OCI-LY3 (cell line): Measurements from ENCODE around the gene TMEM54.

ENCODE experiments used
- H2AFZ ChIP-seq: fragments of 200-600, 300-600 bp; shearing (Covaris generic); 2 replicates; pipeline ENCODE4 v1.6.0; 2014; ENCODE audit warnings: antibody characterized with exemption, low read depth, low read length
- H3K27ac ChIP-seq: fragments of 200-600, 300-600 bp; sonication (generic); 2 replicates; pipeline ENCODE4 v1.5.1; 2014; ENCODE audit warnings: mild to moderate bottlenecking, low read length, moderate library complexity, mixed read lengths
- H3K27me3 ChIP-seq: fragments of 200-600, 300-600 bp; sonication (generic); 2 replicates; pipeline ENCODE4 v1.6.1; 2014; ENCODE audit warnings: low read depth, low read length, mixed read lengths
- H3K36me3 ChIP-seq: fragments of 200-600, 300-600 bp; sonication (generic); replicated peaks from 2 replicates; pipeline ENCODE3; 2014; ENCODE audit warnings: low read depth, low read length, mixed read lengths
- H3K4me1 ChIP-seq: fragments of 300-600, 200-600 bp; sonication (generic); 2 replicates; pipeline ENCODE4 v1.6.1; 2014; ENCODE audit warnings: low read length, mixed read lengths
- H3K4me2 ChIP-seq: fragments of 200-600, 300-600 bp; sonication (generic); 2 replicates; pipeline ENCODE4 v1.6.1; 2014; ENCODE audit warnings: low read length, mixed read lengths
- H3K4me3 ChIP-seq: fragments of 300-600, 200-600 bp; sonication (generic); 2 replicates; pipeline ENCODE4 v1.5.1; 2014; ENCODE audit warnings: antibody characterized with exemption, mild to moderate bottlenecking, low read length, moderate library complexity
- H3K79me2 ChIP-seq: fragments of 300-600, 200-600 bp; shearing (Covaris generic); 2 replicates; pipeline ENCODE4 v1.6.1; 2014; ENCODE audit warnings: mild to moderate bottlenecking, low read length, mixed read lengths
- H3K9ac ChIP-seq: fragments of 300-600, 200-600 bp; shearing (Covaris generic); 2 replicates; pipeline ENCODE4 v1.6.0; 2014; ENCODE audit warnings: mild to moderate bottlenecking, low read length, moderate library complexity
- H3K9me3 ChIP-seq: fragments of 200-600, 300-600 bp; shearing (Covaris generic); 2 replicates; pipeline ENCODE4 v1.6.1; 2014; ENCODE audit warnings: low read length, mixed read lengths; ENCODE audit not compliant: insufficient read depth
- H4K20me1 ChIP-seq: fragments of 200-600, 300-600 bp; sonication (generic); 2 replicates; pipeline ENCODE4 v1.6.1; 2016; ENCODE audit warnings: low read length, mixed read lengths; ENCODE audit not compliant: insufficient read depth
- CTCF ChIP-seq: fragments of 200-600, 300-600 bp; sonication (generic); IDR thresholded peaks from 2 replicates; pipeline ENCODE4 v1.5.1; 2014; ENCODE audit warnings: antibody characterized with exemption, low read length, low read depth
- EZH2phosphoT487 ChIP-seq: fragments of 200-600 bp; shearing (Covaris generic); IDR thresholded peaks from 2 replicates; pipeline ENCODE4 v1.6.1; 2018; ENCODE audit warnings: antibody characterized with exemption, mixed run types, low read depth

TMEM54 gene

GRCh38 chr1:32947669-32948389 lies 46.6 kb upstream of the TMEM54 start:
- Histone ChIP-seq H3K27me3 (no peaks in the 10 kb centered on the region), H3K79me2 (peaks cover 7% of the 10 kb centered on the region), H3K9ac (no peak overlapping the region), H4K20me1 (0 out of 2 replicates have a peak, but pooled peaks cover 3% of the 10 kb centered on the region), H3K4me2 (no peak overlapping the region), H3K9me3 (no peaks in the 10 kb centered on the region), H3K36me3 (peaks cover 24% of the 10 kb centered on the region), H3K4me1 (no peaks in the 10 kb centered on the region), H3K4me3 (no peak overlapping the region), H3K27ac (no peak overlapping the region), H2AFZ (no peak overlapping the region)
- TF ChIP-seq EZH2phosphoT487 (no peak), CTCF (no peak)

GRCh38 chr1:32946413-32946812 lies 45.2 kb upstream of the TMEM54 start:
- Histone ChIP-seq H3K9ac (no peak overlapping the region), H3K4me1 (no peaks in the 10 kb centered on the region), H3K4me3 (no peak overlapping the region), H3K27me3 (no peaks in the 10 kb centered on the region), H3K4me2 (no peak overlapping the region), H2AFZ (no peak overlapping the region), H3K79me2 (peaks cover 5% of the 10 kb centered on the region; the same call in 1 of the 2 replicates), H4K20me1 (0 out of 2 replicates have a peak, but pooled peaks cover 3% of the 10 kb centered on the region), H3K27ac (no peak overlapping the region), H3K36me3 (peaks cover 28% of the 10 kb centered on the region), H3K9me3 (no peaks in the 10 kb centered on the region)
- no peak for TF ChIP-seq CTCF
- no peak for TF ChIP-seq EZH2phosphoT487

- TF ChIP-seq EZH2phosphoT487 (no peak), CTCF (no peak)
- H3K27me3 ChIP-seq, result no peaks in the 10 kb centered on the region
- H4K20me1 ChIP-seq, result peaks cover 6% of the 10 kb centered on the region; the same call in 1 of the 2 replicates
- H3K27ac ChIP-seq, result no peak overlapping the region
- H2AFZ ChIP-seq, result no peak overlapping the region
- H3K4me3 ChIP-seq, result no peak overlapping the region
- H3K79me2 ChIP-seq, result no peaks in the 10 kb centered on the region
- no peak overlapping the region for H3K9ac ChIP-seq
- H3K9me3 ChIP-seq, result no peaks in the 10 kb centered on the region
- no peaks in the 10 kb centered on the region for H3K4me1 ChIP-seq
- H3K36me3 ChIP-seq, result peaks cover 32% of the 10 kb centered on the region
- H3K4me2 ChIP-seq, result no peak overlapping the region
Observed at GRCh38 chr1:32944180-32944579, 43.0 kb upstream of the TMEM54 start.

- H3K27ac ChIP-seq, result no peak overlapping the region
- no peak overlapping the region for H2AFZ ChIP-seq
- no peaks in the 10 kb centered on the region for H3K27me3 ChIP-seq
- H3K4me2 ChIP-seq, result no peak overlapping the region
- peaks cover 26% of the 10 kb centered on the region for H3K36me3 ChIP-seq
- peaks cover 2% of the 10 kb centered on the region; the same call in 1 of the 2 replicates for H4K20me1 ChIP-seq
- H3K79me2 ChIP-seq, result no peaks in the 10 kb centered on the region
- H3K4me1 ChIP-seq, result no peaks in the 10 kb centered on the region
- TF ChIP-seq CTCF, result no peak
- TF ChIP-seq EZH2phosphoT487, result no peak
- H3K9ac ChIP-seq, result no peak overlapping the region
- H3K4me3 ChIP-seq, result no peak overlapping the region
- H3K9me3 ChIP-seq, result no peaks in the 10 kb centered on the region
Observed at GRCh38 chr1:32939655-32940371, 38.6 kb upstream of the TMEM54 start.
